ENCODE measurements around the gene PHKA1. TPM values are rescaled to one million over a fixed set of nuclear protein-coding genes. Genes with fewer than 3 reads are reported as not detected.

The PHKA1 gene
- total RNA-seq, 3 donors from 2014 or later = 3.8 to 8.7 (median 4.0) TPM

- intact Hi-C loops (cut with DNase I, micrococcal nuclease) = no loop called here
- peaks cover 3% of the 10 kb centered on the region for H3K4me1 ChIP-seq (ENCODE audit: low read depth)
- no peak for TF ChIP-seq CTCF (IDR thresholded peaks at IDR 0.05)
- H3K36me3 ChIP-seq (ENCODE audit: low read depth) = no peaks in the 10 kb centered on the region
- ATAC-seq = no peak
- no peaks in the 10 kb centered on the region for H3K9me3 ChIP-seq
- DNase-seq = no peak
- H3K4me3 ChIP-seq = no peak overlapping the region
These were observed 83.9 kb downstream of the PHKA1 start for GRCh38 chrX:72630185-72630584.

- no peak for ATAC-seq
- intact Hi-C loops (cut with DNase I, micrococcal nuclease) = no loop called here
These were observed 89.9 kb downstream of the PHKA1 start for GRCh38 chrX:72624194-72624593.

GRCh38 chrX:72621625-72622485 lies 92.3 kb downstream of the PHKA1 start:
- intact Hi-C loops (cut with DNase I, micrococcal nuclease) = no loop called here
- Histone ChIP-seq H3K36me3 (ENCODE audit: low read depth) (no peaks in the 10 kb centered on the region), H3K4me1 (ENCODE audit: low read depth) (no peaks in the 10 kb centered on the region), H3K4me3 (no peak overlapping the region), H3K9me3 (no peaks in the 10 kb centered on the region)
- no peak for ATAC-seq
- DNase-seq = no peak
- no peak for TF ChIP-seq CTCF (IDR thresholded peaks at IDR 0.05)

More at GRCh38 chrX:72624194-72624593, 89.9 kb downstream of the PHKA1 start:
- Histone ChIP-seq H3K9me3 (no peaks in the 10 kb centered on the region), H3K36me3 (ENCODE audit: low read depth) (no peaks in the 10 kb centered on the region), H3K4me1 (ENCODE audit: low read depth) (no peaks in the 10 kb centered on the region), H3K4me3 (no peak overlapping the region)
- no peak for DNase-seq
- TF ChIP-seq CTCF (IDR thresholded peaks at IDR 0.05) = no peak

GRCh38 chrX:72621163-72621562 lies 92.9 kb downstream of the PHKA1 start:
- Histone ChIP-seq H3K9me3 (no peaks in the 10 kb centered on the region), H3K36me3 (ENCODE audit: low read depth) (no peaks in the 10 kb centered on the region), H3K4me1 (ENCODE audit: low read depth) (no peaks in the 10 kb centered on the region), H3K4me3 (no peak overlapping the region)
- TF ChIP-seq CTCF (IDR thresholded peaks at IDR 0.05) = no peak
- intact Hi-C loops (cut with DNase I, micrococcal nuclease) = no loop called here
- DNase-seq (no peak), ATAC-seq (peak; percentile 55)

GRCh38 chrX:72620550-72621145 lies 93.5 kb downstream of the PHKA1 start:
- no peak overlapping the region for H3K4me3 ChIP-seq
- no peaks in the 10 kb centered on the region for H3K36me3 ChIP-seq (ENCODE audit: low read depth)
- intact Hi-C loops (cut with DNase I, micrococcal nuclease) = no loop called here
- TF ChIP-seq CTCF (IDR thresholded peaks at IDR 0.05) = no peak
- ATAC-seq (peak; percentile 98), DNase-seq (peak in 1 of 3 donors; percentile 17)
- H3K4me1 ChIP-seq (ENCODE audit: low read depth) = no peaks in the 10 kb centered on the region
- H3K9me3 ChIP-seq = no peaks in the 10 kb centered on the region

All from mucosa of descending colon (tissue), 3 donors.